ENCODE data around the gene ILK. TPM values are rescaled to one million over a fixed set of nuclear protein-coding genes. Genes with fewer than 3 reads are reported as not detected.

Gene ILK
- total RNA-seq, 5 donors from 2014 or later (not counting 1 experiment from before 2014, with no cell fraction given) = 49.3 to 111 (median 99.4) TPM

- Histone ChIP-seq H3K36me3 (ENCODE audit: control insufficient read depth in 2 of 2, extremely low read depth in 1 of 2, insufficient read depth in 1 of 2, low read length in 1 of 2) (peaks cover 7 to 11% of the 10 kb centered on the region in 2 donors), H3K4me3 (ENCODE audit: control insufficient read depth in 1 of 2, extremely low read depth in 1 of 2, low read length in 1 of 2) (no peak overlapping the region), H3K9me3 (no peaks in the 10 kb centered on the region), H3K4me1 (ENCODE audit: control insufficient read depth in 1 of 2, extremely low read depth in 1 of 2, insufficient read depth in 2 of 2, low read length in 2 of 2) (peaks cover 10 to 25% of the 10 kb centered on the region in 2 experiments), H3K27ac (ENCODE audit: low read length) (no peak overlapping the region), H3K27me3 (replicated peaks in 1 of 2; ENCODE audit: control insufficient read depth in 2 of 2, extremely low read depth in 1 of 2, insufficient read depth in 2 of 2, low read length in 1 of 2) (no peaks in the 10 kb centered on the region)
- H3K36me3 Mint-ChIP-seq = peaks cover 6% of the 10 kb centered on the region
- no peak for ATAC-seq (replicated peaks in 1 of 4)
- no peaks in the 10 kb centered on the region for H3K27me3 Mint-ChIP-seq
- H3K27ac Mint-ChIP-seq = no peak overlapping the region
- peaks cover 5 to 6% (median 5%) of the 10 kb centered on the region in 3 donors for H3K4me1 Mint-ChIP-seq
- no peak for DNase-seq
- WGBS (ENCODE audit: insufficient coverage) = 84% methylated on average over 16 of the region's 16 CpGs
- H3K4me3 Mint-ChIP-seq = no peak overlapping the region
- ChIA-PET CTCF (interaction anchor here (0.6 to 1.2 kb wide), 2 partner anchors 17 to 106 kb away, joined by 3 read pairs; no protein-coding TSS in a partner anchor), POLR2A (interaction anchor here in 1 of 2 donors (1.4 kb wide), 1 partner anchor 17 kb away, joined by 3 read pairs; no protein-coding TSS in a partner anchor)
- H3K9me3 Mint-ChIP-seq = no peaks in the 10 kb centered on the region
Observed at GRCh38 chr11:6621711-6622211, 18.2 kb downstream of the ILK start.

- H3K27ac Mint-ChIP-seq = no peak overlapping the region
- no peaks in the 10 kb centered on the region for H3K9me3 ChIP-seq
- 72% methylated on average over 12 of the region's 24 CpGs for WGBS (ENCODE audit: insufficient coverage)
- peaks cover 6% of the 10 kb centered on the region for H3K36me3 Mint-ChIP-seq
- CTCF ChIA-PET = interaction anchor here in 1 of 2 donors (0.6 kb wide), 1 partner anchor 105 kb away, joined by 3 read pairs; no protein-coding TSS in a partner anchor
- no peak for DNase-seq
- H3K4me1 ChIP-seq (ENCODE audit: control insufficient read depth in 1 of 2, extremely low read depth in 1 of 2, insufficient read depth in 2 of 2, low read length in 2 of 2) = peaks cover 10 to 25% of the 10 kb centered on the region in 2 experiments
- H3K27ac ChIP-seq (ENCODE audit: low read length) = no peak overlapping the region
- no peak overlapping the region for H3K4me3 ChIP-seq (ENCODE audit: control insufficient read depth in 1 of 2, extremely low read depth in 1 of 2, low read length in 1 of 2)
- H3K9me3 Mint-ChIP-seq = no peaks in the 10 kb centered on the region
- peaks cover 6 to 11% of the 10 kb centered on the region in 2 donors for H3K36me3 ChIP-seq (ENCODE audit: control insufficient read depth in 2 of 2, extremely low read depth in 1 of 2, insufficient read depth in 1 of 2, low read length in 1 of 2)
- no peak overlapping the region for H3K4me3 Mint-ChIP-seq
- H3K4me1 Mint-ChIP-seq = peaks cover 10 to 12% (median 12%) of the 10 kb centered on the region in 3 donors
- no peaks in the 10 kb centered on the region for H3K27me3 ChIP-seq (replicated peaks in 1 of 2; ENCODE audit: control insufficient read depth in 2 of 2, extremely low read depth in 1 of 2, insufficient read depth in 2 of 2, low read length in 1 of 2)
- ATAC-seq (replicated peaks in 1 of 4) = no peak
- POLR2A ChIA-PET = interaction anchor here (0.6 to 1.4 kb wide), 2 partner anchors 18 to 67 kb away, joined by 3 read pairs; no protein-coding TSS in a partner anchor
- H3K27me3 Mint-ChIP-seq = no peaks in the 10 kb centered on the region
Observed at GRCh38 chr11:6622261-6623171, 18.9 kb downstream of the ILK start.

GRCh38 chr11:6623391-6624363 lies 20.1 kb downstream of the ILK start:
- peaks cover 6% of the 10 kb centered on the region for H3K36me3 Mint-ChIP-seq
- CTCF ChIA-PET = no interaction called here
- no peaks in the 10 kb centered on the region for H3K9me3 Mint-ChIP-seq
- H3K36me3 ChIP-seq (ENCODE audit: control insufficient read depth in 2 of 2, extremely low read depth in 1 of 2, insufficient read depth in 1 of 2, low read length in 1 of 2) = peaks cover 6 to 11% of the 10 kb centered on the region in 2 donors
- WGBS (ENCODE audit: insufficient coverage) = 81% methylated on average over 28 of the region's 31 CpGs
- no peak overlapping the region for H3K27ac Mint-ChIP-seq
- H3K27me3 ChIP-seq (replicated peaks in 1 of 2; ENCODE audit: control insufficient read depth in 2 of 2, extremely low read depth in 1 of 2, insufficient read depth in 2 of 2, low read length in 1 of 2) = no peaks in the 10 kb centered on the region
- peaks cover 3 to 15% of the 10 kb centered on the region in 2 experiments for H3K4me1 ChIP-seq (ENCODE audit: control insufficient read depth in 1 of 2, extremely low read depth in 1 of 2, insufficient read depth in 2 of 2, low read length in 2 of 2)
- ATAC-seq (replicated peaks in 1 of 4) = no peak
- no peaks in the 10 kb centered on the region for H3K27me3 Mint-ChIP-seq
- POLR2A ChIA-PET = interaction anchor here in 1 of 2 donors (1.2 kb wide), 1 partner anchor 12 kb away, joined by 4 read pairs; the partner anchor contains the start of gene TAF10
- H3K4me1 Mint-ChIP-seq = peaks cover 21 to 22% (median 21%) of the 10 kb centered on the region in 3 donors
- DNase-seq = no peak
- no peak overlapping the region for H3K4me3 Mint-ChIP-seq
- no peaks in the 10 kb centered on the region for H3K9me3 ChIP-seq
- H3K27ac ChIP-seq (ENCODE audit: low read length) = no peak overlapping the region
- no peak overlapping the region for H3K4me3 ChIP-seq (ENCODE audit: control insufficient read depth in 1 of 2, extremely low read depth in 1 of 2, low read length in 1 of 2)

- no peaks in the 10 kb centered on the region for H3K27me3 Mint-ChIP-seq
- Histone ChIP-seq H3K27ac (ENCODE audit: low read length) (no peak overlapping the region), H3K36me3 (ENCODE audit: control insufficient read depth in 2 of 2, extremely low read depth in 1 of 2, insufficient read depth in 1 of 2, low read length in 1 of 2) (peaks cover 6 to 11% of the 10 kb centered on the region in 2 donors), H3K27me3 (replicated peaks in 1 of 2; ENCODE audit: control insufficient read depth in 2 of 2, extremely low read depth in 1 of 2, insufficient read depth in 2 of 2, low read length in 1 of 2) (no peaks in the 10 kb centered on the region), H3K4me3 (ENCODE audit: control insufficient read depth in 1 of 2, extremely low read depth in 1 of 2, low read length in 1 of 2) (no peak overlapping the region), H3K4me1 (ENCODE audit: control insufficient read depth in 1 of 2, extremely low read depth in 1 of 2, insufficient read depth in 2 of 2, low read length in 2 of 2) (peaks cover 0 to 10% of the 10 kb centered on the region in 2 experiments), H3K9me3 (no peaks in the 10 kb centered on the region)
- DNase-seq = no peak
- ATAC-seq (replicated peaks in 1 of 4) = no peak
- CTCF ChIA-PET = no interaction called here
- H3K36me3 Mint-ChIP-seq = peaks cover 6% of the 10 kb centered on the region
- H3K4me3 Mint-ChIP-seq = no peak overlapping the region
- WGBS (ENCODE audit: insufficient coverage) = 87% methylated on average over 8 of the region's 12 CpGs
- no peak overlapping the region for H3K27ac Mint-ChIP-seq
- H3K9me3 Mint-ChIP-seq = no peaks in the 10 kb centered on the region
- POLR2A ChIA-PET = interaction anchor here in 1 of 2 donors (1.2 kb wide), 1 partner anchor 14 kb away, joined by 4 read pairs; the partner anchor contains the start of gene TAF10
- peaks cover 21 to 24% (median 21%) of the 10 kb centered on the region in 3 donors for H3K4me1 Mint-ChIP-seq
Observed at GRCh38 chr11:6625156-6625831, 21.7 kb downstream of the ILK start.

GRCh38 chr11:6625832-6626420 lies 22.4 kb downstream of the ILK start:
- Histone ChIP-seq H3K9me3 (no peaks in the 10 kb centered on the region), H3K27me3 (replicated peaks in 1 of 2; ENCODE audit: control insufficient read depth in 2 of 2, extremely low read depth in 1 of 2, insufficient read depth in 2 of 2, low read length in 1 of 2) (no peaks in the 10 kb centered on the region), H3K4me3 (ENCODE audit: control insufficient read depth in 1 of 2, extremely low read depth in 1 of 2, low read length in 1 of 2) (no peak overlapping the region), H3K4me1 (ENCODE audit: control insufficient read depth in 1 of 2, extremely low read depth in 1 of 2, insufficient read depth in 2 of 2, low read length in 2 of 2) (peaks cover 0 to 10% of the 10 kb centered on the region in 2 experiments), H3K36me3 (ENCODE audit: control insufficient read depth in 2 of 2, extremely low read depth in 1 of 2, insufficient read depth in 1 of 2, low read length in 1 of 2) (peaks cover 6 to 11% of the 10 kb centered on the region in 2 donors), H3K27ac (ENCODE audit: low read length) (no peak overlapping the region)
- Mint-ChIP-seq H3K4me1 (peaks cover 21 to 24% (median 21%) of the 10 kb centered on the region in 3 donors), H3K36me3 (peaks cover 6% of the 10 kb centered on the region), H3K27ac (no peak overlapping the region), H3K4me3 (peak overlapping the region in 1 of 3 donors; percentile 37), H3K27me3 (no peaks in the 10 kb centered on the region), H3K9me3 (no peaks in the 10 kb centered on the region)
- DNase-seq = no peak
- ChIA-PET CTCF (no interaction called here), POLR2A (no interaction called here)
- no peak for ATAC-seq (replicated peaks in 1 of 4)
- WGBS (ENCODE audit: insufficient coverage) = 88% methylated on average over 15 of the region's 17 CpGs
